Hepatocyte (in vitro differentiated cells): ENCODE data around the gene PLD1.
A peak's percentile ranks its signal among the peaks of the same experiment; 100 is the strongest.

Source experiments
- EZH2 ChIP-seq: fragments of 200-600 bp; sonication (generic); IDR thresholded peaks from 2 replicates; pipeline ENCODE4 v1.6.1; 2016; ENCODE audit warnings: antibody characterized with exemption, mild to moderate bottlenecking, borderline replicate concordance
- EZH2phosphoT487 ChIP-seq: fragments of 200-600 bp; sonication (generic); IDR thresholded peaks from one replicate; pipeline ENCODE4 v1.6.1; 2018; ENCODE audit warnings: antibody characterized with exemption, mild to moderate bottlenecking, low read depth, moderate library complexity; ENCODE audit not compliant: unreplicated experiment, severe bottlenecking
- TF ChIP-seq, protein P1 (sequence below): fragments of 200-600 bp; sonication (generic); IDR thresholded peaks from 2 replicates; pipeline ENCODE4 v1.5.1; 2016; ENCODE audit warnings: antibody characterized with exemption, mild to moderate bottlenecking; ENCODE audit not compliant: poor library complexity

GRCh38 chr3:171829841-171830517 is 19.7 kb upstream of the PLD1 start:
- TF ChIP-seq EZH2 (no peak), EZH2phosphoT487 (no peak)
- TF ChIP-seq, protein P1, sequence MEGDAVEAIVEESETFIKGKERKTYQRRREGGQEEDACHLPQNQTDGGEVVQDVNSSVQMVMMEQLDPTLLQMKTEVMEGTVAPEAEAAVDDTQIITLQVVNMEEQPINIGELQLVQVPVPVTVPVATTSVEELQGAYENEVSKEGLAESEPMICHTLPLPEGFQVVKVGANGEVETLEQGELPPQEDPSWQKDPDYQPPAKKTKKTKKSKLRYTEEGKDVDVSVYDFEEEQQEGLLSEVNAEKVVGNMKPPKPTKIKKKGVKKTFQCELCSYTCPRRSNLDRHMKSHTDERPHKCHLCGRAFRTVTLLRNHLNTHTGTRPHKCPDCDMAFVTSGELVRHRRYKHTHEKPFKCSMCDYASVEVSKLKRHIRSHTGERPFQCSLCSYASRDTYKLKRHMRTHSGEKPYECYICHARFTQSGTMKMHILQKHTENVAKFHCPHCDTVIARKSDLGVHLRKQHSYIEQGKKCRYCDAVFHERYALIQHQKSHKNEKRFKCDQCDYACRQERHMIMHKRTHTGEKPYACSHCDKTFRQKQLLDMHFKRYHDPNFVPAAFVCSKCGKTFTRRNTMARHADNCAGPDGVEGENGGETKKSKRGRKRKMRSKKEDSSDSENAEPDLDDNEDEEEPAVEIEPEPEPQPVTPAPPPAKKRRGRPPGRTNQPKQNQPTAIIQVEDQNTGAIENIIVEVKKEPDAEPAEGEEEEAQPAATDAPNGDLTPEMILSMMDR = peak; percentile 62
